Neural progenitor cell (in vitro differentiated cells): ENCODE results near the gene TLCD3A.

Experiments used
- EZH2phosphoT487 ChIP-seq: fragments of 200-600 bp; sonication (generic); IDR thresholded peaks from 2 replicates; pipeline ENCODE4 v1.6.1; 2017; ENCODE audit warnings: antibody characterized with exemption
- TF ChIP-seq, protein P1 (sequence below): fragments of 200-600 bp; sonication (generic); IDR thresholded peaks from 2 replicates; pipeline ENCODE4 v1.5.1; 2017; ENCODE audit warnings: antibody characterized with exemption, mild to moderate bottlenecking

DNA sequence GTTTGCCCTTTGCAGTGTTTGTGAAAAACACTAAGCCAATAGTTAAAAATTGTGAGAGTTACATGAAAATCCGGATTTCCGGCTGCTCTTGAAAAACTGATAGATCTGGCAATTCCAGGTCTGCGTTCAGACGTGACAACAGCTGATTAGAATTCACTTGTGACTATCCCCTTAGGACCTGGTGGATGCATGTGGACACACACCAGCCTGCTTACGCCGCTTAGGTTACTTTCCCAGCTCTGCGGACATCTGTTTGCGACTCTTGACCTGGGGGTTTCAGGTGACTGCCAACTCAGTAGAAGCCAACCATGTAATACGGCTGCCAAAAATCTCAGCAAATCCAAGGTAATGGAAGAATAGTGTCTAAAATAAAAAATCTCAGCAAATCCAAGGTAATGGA, 42.0 kb upstream of the TLCD3A start:
- TF ChIP-seq, protein P1, sequence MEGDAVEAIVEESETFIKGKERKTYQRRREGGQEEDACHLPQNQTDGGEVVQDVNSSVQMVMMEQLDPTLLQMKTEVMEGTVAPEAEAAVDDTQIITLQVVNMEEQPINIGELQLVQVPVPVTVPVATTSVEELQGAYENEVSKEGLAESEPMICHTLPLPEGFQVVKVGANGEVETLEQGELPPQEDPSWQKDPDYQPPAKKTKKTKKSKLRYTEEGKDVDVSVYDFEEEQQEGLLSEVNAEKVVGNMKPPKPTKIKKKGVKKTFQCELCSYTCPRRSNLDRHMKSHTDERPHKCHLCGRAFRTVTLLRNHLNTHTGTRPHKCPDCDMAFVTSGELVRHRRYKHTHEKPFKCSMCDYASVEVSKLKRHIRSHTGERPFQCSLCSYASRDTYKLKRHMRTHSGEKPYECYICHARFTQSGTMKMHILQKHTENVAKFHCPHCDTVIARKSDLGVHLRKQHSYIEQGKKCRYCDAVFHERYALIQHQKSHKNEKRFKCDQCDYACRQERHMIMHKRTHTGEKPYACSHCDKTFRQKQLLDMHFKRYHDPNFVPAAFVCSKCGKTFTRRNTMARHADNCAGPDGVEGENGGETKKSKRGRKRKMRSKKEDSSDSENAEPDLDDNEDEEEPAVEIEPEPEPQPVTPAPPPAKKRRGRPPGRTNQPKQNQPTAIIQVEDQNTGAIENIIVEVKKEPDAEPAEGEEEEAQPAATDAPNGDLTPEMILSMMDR, result no peak
- no peak for TF ChIP-seq EZH2phosphoT487
